HepG2 (cell line): Measurements from ENCODE around the gene PHOSPHO2. TPM values are rescaled to one million over a fixed set of nuclear protein-coding genes. Genes with fewer than 3 reads are reported as not detected.

ENCODE experiments used
- ATAD3A ChIP-seq: sonication (generic); formaldehyde crosslinking; IDR thresholded peaks from 2 replicates; pipeline ENCODE4 v1.4.0; 2020; ENCODE audit warnings: missing genetic modification reagents
- MIER2 ChIP-seq: IDR thresholded peaks from 2 replicates; pipeline ENCODE4 v1.6.1; 2016; ENCODE audit warnings: missing biosample characterization, missing genetic modification reagents
- POLR2AphosphoS5 ChIP-seq: IDR thresholded peaks from 2 replicates; pipeline ENCODE4 v1.6.1; 2012; ENCODE audit warnings: low read depth, low read length
- PRPF4 ChIP-seq: fragments of 200-400 bp; formaldehyde crosslinking; IDR thresholded peaks from 2 replicates; pipeline ENCODE4 v1.6.1; 2016; ENCODE audit warnings: low read length, low read depth; ENCODE audit not compliant: poor library complexity, severe bottlenecking
- PTBP1 ChIP-seq: fragments of 200-400 bp; formaldehyde crosslinking; IDR thresholded peaks from 2 replicates; pipeline ENCODE4 v1.6.1; 2018; ENCODE audit warnings: low read length, low read depth; ENCODE audit not compliant: poor library complexity, severe bottlenecking
- ZNF432 ChIP-seq: sonication (generic); formaldehyde crosslinking; IDR thresholded peaks from 2 replicates; pipeline ENCODE4 v1.5.0; 2020; ENCODE audit warnings: missing genetic modification reagents, mild to moderate bottlenecking, borderline replicate concordance
- ZNF501 ChIP-seq: sonication (generic); formaldehyde crosslinking; IDR thresholded peaks from 2 replicates; pipeline ENCODE4 v1.5.1; 2020; ENCODE audit warnings: mild to moderate bottlenecking, moderate library complexity, missing genetic modification reagents
- ZNF644 ChIP-seq: IDR thresholded peaks from 2 replicates; pipeline ENCODE4 v1.6.1; 2016; ENCODE audit warnings: low read depth
- polyA plus RNA-seq, 8 experiments: library from polyadenylated mRNA; depleted of rRNA in 3 of 8; stranded (reverse) in 7 of 8; unstranded in 1 of 8; fragments of >200 nt; fragmentation: Illumina TruSeq in 4 of 8; extraction: Trizol in 4 of 8; gene quantifications; 2 replicates each; pipeline versions ENCODE4 v1.2.1 to v1.2.3, GENCODE V29; 2011 to 2016; ENCODE audit warnings: low read depth in 4 of 8, missing spikeins in 1 of 8, mixed read lengths in 1 of 8; ENCODE audit not compliant: insufficient read depth in 1 of 8
- total RNA-seq, 5 experiments: library from RNA; depleted of rRNA; stranded (reverse); fragments of >200 nt; fragmentation: Illumina TruSeq; extraction: Trizol; gene quantifications; 2 replicates each; pipeline ENCODE4 v1.2.3, GENCODE V29; 2016; ENCODE audit warnings: low read depth in 1 of 5
- TF ChIP-seq, protein P1 (sequence below): sonication (generic); formaldehyde crosslinking; IDR thresholded peaks from 2 replicates; pipeline ENCODE4 v1.8.0; 2022; ENCODE audit warnings: mild to moderate bottlenecking, missing genetic modification reagents, moderate library complexity
- TF ChIP-seq, protein P2 (sequence below): sonication (generic); formaldehyde crosslinking; IDR thresholded peaks from 2 replicates; pipeline ENCODE4 v1.8.1; 2023; ENCODE audit warnings: missing genetic modification reagents, mild to moderate bottlenecking, borderline replicate concordance
- TF ChIP-seq, protein P3 (sequence below): sonication (generic); formaldehyde crosslinking; IDR thresholded peaks from 2 replicates; pipeline ENCODE4 v1.4.0; 2020; ENCODE audit warnings: mild to moderate bottlenecking, missing genetic modification reagents, borderline replicate concordance
- TF ChIP-seq, protein P4 (sequence below): sonication (generic); formaldehyde crosslinking; IDR thresholded peaks from 2 replicates; pipeline ENCODE4 v1.4.0; 2020; ENCODE audit warnings: missing genetic modification reagents

Gene PHOSPHO2
- total and polyA plus RNA-seq, 2 of the 13 experiments (the other 11 are each of a cell fraction or from before 2014, with no cell fraction given) = 6.1 to 11.4 TPM

DNA sequence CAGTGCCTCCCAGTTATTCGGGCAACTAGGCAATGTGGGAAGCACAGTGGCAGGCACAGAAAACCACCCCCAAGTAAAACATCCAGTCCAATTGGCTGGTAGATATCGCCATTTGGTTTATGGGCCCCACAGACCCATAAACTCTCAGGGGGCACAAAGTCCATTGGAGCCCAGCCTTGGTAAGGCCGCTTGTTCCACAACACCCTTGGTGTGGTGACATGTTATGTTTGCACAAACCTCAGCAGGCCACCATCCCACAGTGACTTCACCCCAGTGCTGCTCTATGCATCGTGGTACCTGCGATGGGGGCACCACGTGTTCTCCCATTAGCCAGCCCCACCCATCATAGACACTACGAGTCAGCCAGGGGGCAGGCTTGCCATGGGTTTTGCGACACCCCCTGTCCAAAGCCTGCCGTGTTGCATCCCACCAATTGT, 18.5 kb downstream of the PHOSPHO2 start (continued):
- TF ChIP-seq ZNF432 (CRISPR knock-in tag) (no peak), MIER2 (CRISPR knock-in tag) (no peak), ZNF501 (no peak), POLR2AphosphoS5 (no peak), ATAD3A (CRISPR knock-in tag) (no peak), PTBP1 (no peak), PRPF4 (no peak), ZNF644 (peak; percentile 85)
- TF ChIP-seq, protein P1, sequence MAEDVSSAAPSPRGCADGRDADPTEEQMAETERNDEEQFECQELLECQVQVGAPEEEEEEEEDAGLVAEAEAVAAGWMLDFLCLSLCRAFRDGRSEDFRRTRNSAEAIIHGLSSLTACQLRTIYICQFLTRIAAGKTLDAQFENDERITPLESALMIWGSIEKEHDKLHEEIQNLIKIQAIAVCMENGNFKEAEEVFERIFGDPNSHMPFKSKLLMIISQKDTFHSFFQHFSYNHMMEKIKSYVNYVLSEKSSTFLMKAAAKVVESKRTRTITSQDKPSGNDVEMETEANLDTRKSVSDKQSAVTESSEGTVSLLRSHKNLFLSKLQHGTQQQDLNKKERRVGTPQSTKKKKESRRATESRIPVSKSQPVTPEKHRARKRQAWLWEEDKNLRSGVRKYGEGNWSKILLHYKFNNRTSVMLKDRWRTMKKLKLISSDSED (CRISPR knock-in tag) = no peak
- TF ChIP-seq, protein P2, sequence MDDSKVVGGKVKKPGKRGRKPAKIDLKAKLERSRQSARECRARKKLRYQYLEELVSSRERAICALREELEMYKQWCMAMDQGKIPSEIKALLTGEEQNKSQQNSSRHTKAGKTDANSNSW = no peak
- TF ChIP-seq, protein P3, sequence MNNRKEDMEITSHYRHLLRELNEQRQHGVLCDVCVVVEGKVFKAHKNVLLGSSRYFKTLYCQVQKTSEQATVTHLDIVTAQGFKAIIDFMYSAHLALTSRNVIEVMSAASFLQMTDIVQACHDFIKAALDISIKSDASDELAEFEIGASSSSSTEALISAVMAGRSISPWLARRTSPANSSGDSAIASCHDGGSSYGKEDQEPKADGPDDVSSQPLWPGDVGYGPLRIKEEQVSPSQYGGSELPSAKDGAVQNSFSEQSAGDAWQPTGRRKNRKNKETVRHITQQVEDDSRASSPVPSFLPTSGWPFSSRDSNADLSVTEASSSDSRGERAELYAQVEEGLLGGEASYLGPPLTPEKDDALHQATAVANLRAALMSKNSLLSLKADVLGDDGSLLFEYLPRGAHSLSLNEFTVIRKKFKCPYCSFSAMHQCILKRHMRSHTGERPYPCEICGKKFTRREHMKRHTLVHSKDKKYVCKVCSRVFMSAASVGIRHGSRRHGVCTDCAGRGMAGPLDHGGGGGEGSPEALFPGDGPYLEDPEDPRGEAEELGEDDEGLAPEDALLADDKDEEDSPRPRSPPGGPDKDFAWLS (CRISPR knock-in tag) = no peak
- TF ChIP-seq, protein P4, sequence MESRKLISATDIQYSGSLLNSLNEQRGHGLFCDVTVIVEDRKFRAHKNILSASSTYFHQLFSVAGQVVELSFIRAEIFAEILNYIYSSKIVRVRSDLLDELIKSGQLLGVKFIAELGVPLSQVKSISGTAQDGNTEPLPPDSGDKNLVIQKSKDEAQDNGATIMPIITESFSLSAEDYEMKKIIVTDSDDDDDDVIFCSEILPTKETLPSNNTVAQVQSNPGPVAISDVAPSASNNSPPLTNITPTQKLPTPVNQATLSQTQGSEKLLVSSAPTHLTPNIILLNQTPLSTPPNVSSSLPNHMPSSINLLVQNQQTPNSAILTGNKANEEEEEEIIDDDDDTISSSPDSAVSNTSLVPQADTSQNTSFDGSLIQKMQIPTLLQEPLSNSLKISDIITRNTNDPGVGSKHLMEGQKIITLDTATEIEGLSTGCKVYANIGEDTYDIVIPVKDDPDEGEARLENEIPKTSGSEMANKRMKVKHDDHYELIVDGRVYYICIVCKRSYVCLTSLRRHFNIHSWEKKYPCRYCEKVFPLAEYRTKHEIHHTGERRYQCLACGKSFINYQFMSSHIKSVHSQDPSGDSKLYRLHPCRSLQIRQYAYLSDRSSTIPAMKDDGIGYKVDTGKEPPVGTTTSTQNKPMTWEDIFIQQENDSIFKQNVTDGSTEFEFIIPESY (CRISPR knock-in tag) = peak; percentile 80
